Panc1 (cell line): ENCODE data around the gene ATG9A. TPM values are rescaled to one million over a fixed set of nuclear protein-coding genes. Genes with fewer than 3 reads are reported as not detected.

Source experiments
- ATAC-seq: fragments of 200-7000 bp; cut with Tn5 transposase; 2 replicates; pipeline ENCODE4 v1.9.1; 2020; ENCODE audit warnings: mild to moderate bottlenecking, moderate library complexity
- Bru-seq: library from RNA; stranded (reverse); fragments of 400-500 nt; gene quantifications from one replicate; lab custom pipeline; 2021; lab: Mats Ljungman, UMichigan
- BruChase-seq, 2 experiments: library from RNA; stranded (reverse); fragments of 400-500 nt; gene quantifications; one replicate each; lab custom pipeline; 2021; lab: Mats Ljungman, UMichigan
- BruUV-seq: library from RNA; stranded (reverse); fragments of 400-500 nt; replicated peaks from 2 replicates; lab custom pipeline; 2021; lab: Mats Ljungman, UMichigan
- CTCF ChIA-PET: fragments of 300-600 bp; sonication (Branson Sonifier 250); formaldehyde crosslinking; loops from one replicate; lab custom pipeline; 2022; ENCODE audit warnings: antibody characterized with exemption; lab: Charles Lee
- POLR2A ChIA-PET: fragments of 300-600 bp; sonication (Branson Sonifier 250); formaldehyde crosslinking; loops from one replicate; lab custom pipeline; 2022; ENCODE audit warnings: antibody characterized with exemption; lab: Charles Lee
- DNase-seq: peaks from one replicate; pipeline ENCODE4 v3.0.0-alpha.2; 2010; ENCODE audit warnings: low read depth, low spot score
- H3K27ac ChIP-seq: 2 replicates; pipeline ENCODE4 v1.5.1; 2011; ENCODE audit warnings: mild to moderate bottlenecking, low read length, inconsistent platforms
- H3K27me3 ChIP-seq: fragments of 200-500 bp; sonication (Bioruptor generic); 2 replicates; pipeline ENCODE4 v1.6.0; 2014; ENCODE audit warnings: low read length, inconsistent platforms; ENCODE audit not compliant: control insufficient read depth, insufficient read depth
- H3K36me3 ChIP-seq: fragments of 200-500 bp; sonication (Bioruptor generic); 2 replicates; pipeline ENCODE4 v1.5.1; 2014; ENCODE audit warnings: inconsistent platforms, mild to moderate bottlenecking, low read length, moderate library complexity; ENCODE audit not compliant: control insufficient read depth, insufficient read depth
- H3K4me1 ChIP-seq: 2 replicates; pipeline ENCODE4 v1.5.1; 2011; ENCODE audit warnings: inconsistent platforms, mild to moderate bottlenecking, low read length, moderate library complexity; ENCODE audit not compliant: control insufficient read depth, insufficient read depth
- H3K4me3 ChIP-seq, 2 experiments: 2 replicates each; pipeline ENCODE4 v1.5.1; 2011 to 2012; ENCODE audit warnings: low read depth in 2 of 2, low read length in 2 of 2, mild to moderate bottlenecking in 2 of 2, inconsistent platforms in 1 of 2, moderate library complexity in 1 of 2
- H3K9me3 ChIP-seq: fragments of 200-500 bp; sonication (Bioruptor generic); 2 replicates; pipeline ENCODE4 v1.5.1; 2014; ENCODE audit warnings: low read depth, mild to moderate bottlenecking, inconsistent platforms, low read length, moderate library complexity; ENCODE audit not compliant: control insufficient read depth, insufficient read depth
- CTCF ChIP-seq: fragments of 450-650 bp; IDR thresholded peaks from 2 replicates; pipeline ENCODE4 v1.5.1; 2017; ENCODE audit warnings: mild to moderate bottlenecking
- POLR2AphosphoS5 ChIP-seq: IDR thresholded peaks from 2 replicates; pipeline ENCODE4 v1.6.1; 2012; ENCODE audit warnings: mild to moderate bottlenecking, low read depth, low read length, moderate library complexity
- REST ChIP-seq, 2 experiments: IDR thresholded peaks; 2 replicates each; pipeline ENCODE4 v1.6.1; 2011 to 2012; ENCODE audit warnings: low read depth in 2 of 2, control low read depth in 1 of 2, low read length in 1 of 2, mild to moderate bottlenecking in 1 of 2, moderate library complexity in 1 of 2; ENCODE audit not compliant: insufficient read depth in 1 of 2
- SIN3A ChIP-seq: IDR thresholded peaks from 2 replicates; pipeline ENCODE4 v1.6.1; 2012; ENCODE audit warnings: low read depth, mild to moderate bottlenecking, low read length, moderate library complexity, borderline replicate concordance; ENCODE audit not compliant: insufficient read depth
- TCF7L2 ChIP-seq: IDR thresholded peaks from 2 replicates; pipeline ENCODE4 v1.6.1; 2011; ENCODE audit warnings: mild to moderate bottlenecking, low read depth, low read length, inconsistent platforms
- in situ Hi-C: cut with HindIII; loops from 2 replicates; pipeline ENCODE4 v1.10.0; 2016; ENCODE audit warnings: low sequenced_read_pairs, low pct_unique_long_range_greater_than_20kb
- intact Hi-C: fragments of 100-400 bp; cut with micrococcal nuclease; formaldehyde crosslinking; loops from one replicate; pipeline ENCODE4 v1.10.0; 2022; ENCODE audit not compliant: unreplicated experiment
- long read RNA-seq: library from polyadenylated mRNA; unstranded; transcript quantifications from one replicate; pipeline ENCODE4 v2.0.0, GENCODE V29; 2021; ENCODE audit not compliant: unreplicated experiment
- polyA plus RNA-seq: library from polyadenylated mRNA; unstranded; fragments of >200 nt; gene quantifications from one replicate; pipeline ENCODE4 v1.2.1, GENCODE V29; 2012; ENCODE audit warnings: missing spikeins; ENCODE audit not compliant: insufficient read length
- total RNA-seq: library from RNA; stranded (reverse); gene quantifications from one replicate; pipeline ENCODE4 v1.2.1, GENCODE V29; 2021; ENCODE audit not compliant: unreplicated experiment

ATG9A gene
- total RNA-seq (75.1 TPM), Bru-seq, nascent RNA (percentile 60 among the genes with signal in this experiment), BruChase-seq, experiment 1, labeled RNA remaining after a 2-hour chase (percentile 71 among the genes with signal in this experiment), BruChase-seq, experiment 2, labeled RNA remaining after a 6-hour chase (percentile 84 among the genes with signal in this experiment)
- polyA plus RNA-seq, result 90.1 TPM
- long read RNA-seq, full-length matches to known transcripts, result 31 of 112 reads
- long read RNA-seq, partial matches to known transcripts, result 51 of 112 reads
- long read RNA-seq, other reads (novel, unspliced or antisense), result 30 of 112 reads

- no peaks in the 10 kb centered on the region for H3K9me3 ChIP-seq
- H3K4me1 ChIP-seq, result peaks cover 8% of the 10 kb centered on the region
- DNase-seq, result peak; percentile 90
- in situ Hi-C loops (no loop called here), intact Hi-C loops (no loop called here)
- peak; percentile 99 for ATAC-seq
- TF ChIP-seq SIN3A (peak; percentile 80; the same call in 1 of the 2 replicates), POLR2AphosphoS5 (peak; percentile 82), CTCF (no peak), REST (IDR thresholded peaks at IDR 0.05; ENCODE audit: insufficient read depth in 1 of 2, low read depth in 2 of 2, low read length in 1 of 2) (0 out of 4 replicates have a peak, but pooled peaks of 1 of the 2 experiments have one; percentile 39), TCF7L2 (no peak)
- peaks cover 11% of the 10 kb centered on the region; the same call in 1 of the 2 replicates for H3K36me3 ChIP-seq
- no TSS peak for BruUV-seq
- CTCF ChIA-PET, result no interaction called here
- peak within 1 kb of the TSS; percentile 98 to 99 for H3K4me3 ChIP-seq
- no peaks in the 10 kb centered on the region for H3K27me3 ChIP-seq
- POLR2A ChIA-PET, result interaction anchor here (0.6 to 2.1 kb wide), 2 partner anchors 16 to 53 kb away, joined by 6 to 11 read pairs; partner anchors contain the start of genes CNPPD1, GLB1L and STK16
- H3K27ac ChIP-seq, result peak within 1 kb of the TSS; percentile 91
Observed at GRCh38 chr2:219229305-219230058, at the start of gene ATG9A, which contains the start of gene ANKZF1. Gene ATG9A (minus strand): TSS chr2:219229636. CDS start chr2:219228024, 1,612 bp downstream. Gene ANKZF1 (plus strand): TSS chr2:219229806. CDS start chr2:219230258, 452 bp downstream.

GRCh38 chr2:219278655-219279150 lies 49.3 kb upstream of the ATG9A start:
- H3K36me3 ChIP-seq, result no peaks in the 10 kb centered on the region; the same call in 1 of the 2 replicates
- no TSS peak for BruUV-seq
- TF ChIP-seq REST (IDR thresholded peaks at IDR 0.05; ENCODE audit: insufficient read depth in 1 of 2, low read depth in 2 of 2, low read length in 1 of 2), result no peak
- no peak for TF ChIP-seq CTCF
- no peak for TF ChIP-seq TCF7L2
- TF ChIP-seq SIN3A, result no peak
- TF ChIP-seq POLR2AphosphoS5, result no peak
- in situ Hi-C loops, result no loop called here
- intact Hi-C loops, result no loop called here
- H3K4me3 ChIP-seq, result peak overlapping the region; percentile 65 to 80
- ATAC-seq, result no peak
- no peaks in the 10 kb centered on the region for H3K27me3 ChIP-seq
- peak overlapping the region; percentile 95 for H3K27ac ChIP-seq
- peaks cover 35% of the 10 kb centered on the region for H3K4me1 ChIP-seq
- H3K9me3 ChIP-seq, result no peaks in the 10 kb centered on the region
- ChIA-PET POLR2A (interaction anchor here (0.6 kb wide), 1 partner anchor 34 kb away, joined by 4 read pairs; no protein-coding TSS in a partner anchor), CTCF (interaction anchor here (0.5 to 1.9 kb wide), 6 partner anchors 13 to 651 kb away, joined by 3 to 17 read pairs (median 4); no protein-coding TSS in a partner anchor)
- no peak for DNase-seq
